HG03175 (cell line): ENCODE results near the gene OR10V1.
A peak's percentile ranks its signal among the peaks of the same experiment; 100 is the strongest.

Source experiments
- ATAC-seq: cut with Tn5 transposase; IDR thresholded peaks from one replicate; pipeline ENCODE4 v1.9.1; 2021; ENCODE audit warnings: mild to moderate bottlenecking, moderate library complexity; ENCODE audit not compliant: unreplicated experiment

The OR10V1 gene

DNA sequence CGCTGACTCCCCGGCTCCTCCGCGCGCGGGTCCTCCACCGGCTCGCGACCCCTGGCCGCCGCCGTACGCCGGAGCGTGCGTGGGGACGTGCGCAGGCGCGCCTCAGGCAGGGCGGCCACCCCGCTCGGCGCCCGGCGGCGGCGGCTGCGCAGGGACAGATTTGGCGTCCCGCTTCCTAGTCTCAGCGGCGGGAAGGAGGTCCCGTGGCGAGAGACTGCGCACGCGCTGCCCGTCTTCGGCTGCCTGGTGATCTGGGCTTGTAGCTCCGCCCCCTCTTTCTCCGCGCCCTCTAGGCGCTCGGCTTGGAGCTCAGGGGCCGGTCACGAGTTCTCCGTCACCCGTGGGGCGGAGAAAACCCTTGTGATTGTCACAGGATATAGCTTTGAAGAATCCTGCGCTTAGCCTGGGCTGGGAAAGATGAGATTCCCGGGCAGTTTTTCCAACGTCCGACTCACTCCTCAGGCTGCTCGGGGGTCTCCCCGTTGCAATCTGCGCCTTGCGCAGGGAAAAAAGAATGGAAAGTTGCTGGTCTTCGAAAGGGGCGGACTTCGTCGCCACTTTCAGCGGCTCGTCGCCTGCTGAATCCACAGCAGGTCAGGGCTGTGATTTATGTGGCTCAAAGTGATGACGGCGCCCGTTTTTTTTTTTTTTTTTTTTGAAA lies 44.6 kb downstream of the OR10V1 start, which contains the start of gene PATL1:
Gene PATL1 (minus strand): TSS at position 88 of the 661 bp plus-strand sequence. CDS start 142 bp downstream, outside the sequence.
- ATAC-seq: peak; percentile 92

DNA sequence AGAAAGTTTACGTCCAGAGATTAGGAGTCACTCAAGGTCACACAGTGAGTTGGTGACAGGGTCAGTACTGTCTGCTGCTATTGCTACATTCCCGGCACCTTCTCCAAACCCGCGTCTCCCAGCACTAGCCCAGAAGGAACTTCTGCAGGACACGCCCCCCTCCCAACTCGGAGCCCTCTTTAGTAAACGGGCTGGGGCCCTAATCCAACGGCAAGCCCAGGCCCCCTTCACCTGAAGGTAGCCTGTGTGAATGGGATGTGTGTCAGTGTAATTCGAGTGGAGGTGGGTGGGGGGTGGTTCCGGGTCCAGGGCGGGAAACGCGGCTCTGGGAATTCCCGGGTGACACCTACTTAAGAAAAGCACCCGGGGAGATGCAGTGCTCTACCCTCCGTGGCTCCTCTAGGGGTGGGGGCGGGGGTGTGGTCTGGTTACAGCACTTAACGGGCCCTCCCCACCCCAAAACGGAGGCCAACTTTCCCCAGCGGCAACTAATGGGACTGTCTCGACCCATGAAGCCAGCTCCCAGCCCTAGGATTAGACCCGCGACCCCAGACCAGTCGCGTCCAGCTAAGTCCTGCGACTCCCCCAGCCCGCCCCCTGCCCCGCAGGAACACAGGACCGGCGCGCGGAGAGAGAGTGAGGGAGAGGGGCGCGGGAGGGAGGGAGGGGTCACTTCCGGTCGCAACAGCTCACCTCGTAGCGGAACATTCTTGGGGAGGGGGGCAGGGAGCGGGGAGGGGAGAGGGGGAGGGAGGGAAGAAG lies 45.3 kb downstream of the OR10V1 start:
- peak; percentile 30 for ATAC-seq

DNA sequence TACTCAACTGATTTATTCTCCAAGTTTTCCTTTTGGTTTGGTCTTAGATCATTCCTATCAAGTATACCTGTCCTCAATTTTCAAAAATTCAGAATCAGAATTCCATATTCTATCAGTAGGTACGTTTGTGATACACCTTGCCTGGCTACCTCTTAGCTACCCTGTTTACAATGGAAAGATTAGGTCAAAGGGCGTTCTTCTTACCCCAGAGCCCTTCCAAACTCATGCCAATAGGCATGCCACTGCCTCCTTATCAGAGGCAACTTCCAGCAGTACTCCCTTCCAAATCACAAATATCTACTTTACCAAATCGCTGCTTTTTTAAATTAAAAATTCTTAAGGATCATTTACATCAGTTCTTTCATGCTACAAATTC lies 45.8 kb downstream of the OR10V1 start:
- ATAC-seq: no peak

DNA sequence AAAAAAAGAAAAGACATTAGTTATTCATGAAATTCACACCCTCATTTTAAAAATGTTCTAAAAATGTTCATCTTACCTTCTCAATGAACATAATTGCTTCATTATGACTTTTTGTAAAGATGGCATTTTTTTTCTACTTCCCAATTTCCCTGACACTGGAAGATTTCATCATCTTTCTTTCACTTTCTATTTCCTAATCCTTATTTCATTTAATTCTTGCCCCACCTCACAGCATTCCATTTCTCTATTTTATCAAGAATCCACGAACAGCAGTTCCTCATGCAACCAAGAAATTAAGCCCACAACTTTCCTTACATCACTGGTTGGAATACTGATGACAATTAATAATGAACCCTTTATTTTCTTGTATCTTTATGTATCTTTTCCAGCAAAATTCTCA lies 46.7 kb downstream of the OR10V1 start:
- no peak for ATAC-seq
